Uterus (tissue), 4 donors: ENCODE measurements around the gene KNSTRN. TPM values are rescaled to one million over a fixed set of nuclear protein-coding genes. Genes with fewer than 3 reads are reported as not detected.

ENCODE experiments used
- DNase-seq, 2 donors: peaks; one replicate each; pipeline ENCODE4 v3.0.0-alpha.2; 2019 to 2020
- H3K27ac ChIP-seq, 2 donors: fragments of 200-600 bp; sonication (generic); 1 replicate in 1 of 2; 2 replicates in 1 of 2; pipeline ENCODE4 v1.5.1; 2016 to 2018
- H3K27me3 ChIP-seq, 2 donors: fragments of 200-600 bp; sonication (generic); one replicate each; pipeline ENCODE4 v1.5.1; 2018 to 2019; ENCODE audit warnings: control low read depth in 1 of 2
- H3K36me3 ChIP-seq, 2 donors: fragments of 200-600 bp; sonication (generic); one replicate each; pipeline ENCODE4 v1.5.1; 2019; ENCODE audit warnings: control low read depth in 1 of 2
- H3K4me1 ChIP-seq, 2 donors: fragments of 200-600 bp; sonication (generic); one replicate each; pipeline ENCODE4 v1.5.1; 2018 to 2019; ENCODE audit warnings: control low read depth in 1 of 2
- H3K4me3 ChIP-seq, 2 donors: fragments of 200-600 bp; sonication (generic); 1 replicate in 1 of 2; 2 replicates in 1 of 2; pipeline ENCODE4 v1.5.1; 2018 to 2019; ENCODE audit warnings: mild to moderate bottlenecking in 1 of 2
- H3K9me3 ChIP-seq, 2 donors: fragments of 200-600 bp; sonication (generic); one replicate each; pipeline ENCODE4 v1.5.1; 2019; ENCODE audit warnings: control low read depth in 1 of 2
- CTCF ChIP-seq, 4 experiments: fragments of 200-600 bp in 2 of 4; fragments of 450-650 bp in 2 of 4; sonication (generic) in 2 of 4; IDR thresholded peaks; one replicate each; pipeline ENCODE4 v1.5.1; 2016 to 2019; ENCODE audit warnings: antibody characterized with exemption in 4 of 4, mild to moderate bottlenecking in 2 of 4, moderate library complexity in 1 of 4
- POLR2A ChIP-seq, 2 donors: fragments of 450-650 bp; IDR thresholded peaks; one replicate each; pipeline ENCODE4 v1.6.1; 2016; ENCODE audit warnings: antibody characterized with exemption in 2 of 2, mild to moderate bottlenecking in 1 of 2, moderate library complexity in 1 of 2
- intact Hi-C: fragments of 100-400 bp; cut with DNase I; formaldehyde crosslinking; loops from one replicate; pipeline ENCODE4 v1.15.1; 2023; ENCODE audit warnings: low total_unique reads
- total RNA-seq, 4 donors: library from RNA; depleted of rRNA in 3 of 4; stranded (reverse); fragments of >200 nt in 3 of 4; gene quantifications; one replicate each; pipeline versions ENCODE4 v1.1.0 to v1.2.4, GENCODE V29; 2014 to 2023
- donor health status: DM: yes; HTN: yes; CAD: no.

KNSTRN gene
- total RNA-seq, 4 donors from 2014 or later, result 2.1 to 23.5 (median 9.7) TPM

DNA sequence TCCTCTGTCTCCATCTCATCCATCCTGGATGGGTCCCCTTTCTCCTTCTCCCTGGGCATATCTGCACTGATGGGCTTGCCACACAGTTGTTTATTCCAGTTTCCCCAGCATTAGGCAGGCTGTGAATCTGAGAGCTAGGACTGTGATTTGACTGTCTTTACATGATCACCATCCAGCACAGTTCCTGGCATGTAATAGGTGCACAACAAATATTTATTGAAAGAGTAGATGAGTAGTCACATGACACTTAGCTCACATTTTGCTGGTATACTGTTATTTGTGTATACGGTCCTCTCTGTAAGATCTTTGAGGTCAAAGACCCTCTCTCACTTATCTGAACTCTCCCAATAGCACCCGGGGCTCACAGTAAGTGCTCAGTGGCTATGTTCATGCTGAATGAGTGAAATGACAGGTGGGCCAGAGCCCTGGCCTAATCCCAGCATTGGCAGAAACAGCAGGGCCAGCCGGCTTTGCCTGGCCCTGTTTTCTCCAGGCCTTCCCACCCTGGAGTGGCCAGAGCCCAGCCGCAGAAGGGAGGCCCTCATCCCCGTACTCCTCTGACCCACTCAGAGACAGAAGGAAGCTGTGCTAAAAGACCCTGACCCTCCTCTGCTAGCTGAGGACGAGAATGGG is 42.1 kb downstream of the KNSTRN start:
- Histone ChIP-seq H3K27me3 (no peaks in the 10 kb centered on the region), H3K4me1 (peaks cover 0 to 4% of the 10 kb centered on the region in 2 donors), H3K27ac (no peak overlapping the region), H3K36me3 (no peaks in the 10 kb centered on the region), H3K4me3 (no peak overlapping the region), H3K9me3 (no peaks in the 10 kb centered on the region)
- DNase-seq, result no peak
- intact Hi-C loops, result loop anchor here (5.0 kb wide), 1 partner anchor 147 kb away; no protein-coding TSS in a partner anchor
- no peak for TF ChIP-seq CTCF (IDR thresholded peaks at IDR 0.05)
- no peak for TF ChIP-seq POLR2A (IDR thresholded peaks at IDR 0.05)

GRCh38 chr15:40425681-40426080 is 43.2 kb downstream of the KNSTRN start:
- H3K9me3 ChIP-seq, result no peaks in the 10 kb centered on the region
- no peak for DNase-seq
- intact Hi-C loops, result no loop called here

GRCh38 chr15:40427188-40427587 is 44.7 kb downstream of the KNSTRN start:
- intact Hi-C loops, result no loop called here
- no peak overlapping the region for H3K27ac ChIP-seq
- TF ChIP-seq POLR2A (IDR thresholded peaks at IDR 0.05), result no peak
- TF ChIP-seq CTCF (IDR thresholded peaks at IDR 0.05), result no peak

More at GRCh38 chr15:40425681-40426080, 43.2 kb downstream of the KNSTRN start:
- peaks cover 0 to 4% of the 10 kb centered on the region in 2 donors for H3K4me1 ChIP-seq
- H3K4me3 ChIP-seq, result no peak overlapping the region
- H3K27me3 ChIP-seq, result no peaks in the 10 kb centered on the region
- H3K27ac ChIP-seq, result no peak overlapping the region
- no peak for TF ChIP-seq POLR2A (IDR thresholded peaks at IDR 0.05)
- no peak for TF ChIP-seq CTCF (IDR thresholded peaks at IDR 0.05)
- no peaks in the 10 kb centered on the region for H3K36me3 ChIP-seq

DNA sequence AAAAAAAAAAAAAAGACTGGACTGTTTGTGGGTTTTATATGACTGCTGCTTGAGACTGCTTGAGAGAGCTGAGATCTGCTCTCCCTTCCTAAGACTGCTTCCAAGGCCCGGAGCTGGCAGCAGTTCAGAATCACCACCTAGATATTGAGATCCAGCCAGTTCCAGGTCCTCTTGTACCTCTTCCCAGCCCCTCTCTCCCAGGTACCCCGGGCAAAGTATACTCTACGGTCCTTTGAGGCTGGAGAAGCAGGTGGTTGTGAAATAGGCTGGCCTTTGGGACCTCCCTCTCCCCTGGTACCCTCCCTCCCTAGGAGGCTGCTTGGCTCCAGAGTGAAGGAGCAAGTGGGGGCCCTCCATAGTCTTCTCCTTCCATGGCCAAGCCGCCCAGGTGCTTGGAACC is 45.7 kb downstream of the KNSTRN start:
- Histone ChIP-seq H3K4me3 (no peak overlapping the region), H3K9me3 (no peaks in the 10 kb centered on the region), H3K27ac (no peak overlapping the region), H3K27me3 (no peaks in the 10 kb centered on the region), H3K4me1 (no peaks in the 10 kb centered on the region), H3K36me3 (no peaks in the 10 kb centered on the region)
- TF ChIP-seq POLR2A (IDR thresholded peaks at IDR 0.05), result no peak
- no peak for TF ChIP-seq CTCF (IDR thresholded peaks at IDR 0.05)
- no peak for DNase-seq
- intact Hi-C loops, result no loop called here

More at GRCh38 chr15:40427188-40427587, 44.7 kb downstream of the KNSTRN start:
- no peak for DNase-seq
- Histone ChIP-seq H3K9me3 (no peaks in the 10 kb centered on the region), H3K4me1 (no peaks in the 10 kb centered on the region), H3K36me3 (no peaks in the 10 kb centered on the region), H3K27me3 (no peaks in the 10 kb centered on the region), H3K4me3 (no peak overlapping the region)

- Histone ChIP-seq H3K4me3 (no peak overlapping the region), H3K9me3 (no peaks in the 10 kb centered on the region), H3K27me3 (no peaks in the 10 kb centered on the region), H3K36me3 (no peaks in the 10 kb centered on the region), H3K4me1 (no peaks in the 10 kb centered on the region), H3K27ac (no peak overlapping the region)
- intact Hi-C loops, result no loop called here
- DNase-seq, result no peak
- TF ChIP-seq CTCF (IDR thresholded peaks at IDR 0.05), result no peak
Observed at GRCh38 chr15:40429068-40429710, 46.7 kb downstream of the KNSTRN start.
